ENCODE measurements around the gene QSOX2.

QSOX2 gene

DNA sequence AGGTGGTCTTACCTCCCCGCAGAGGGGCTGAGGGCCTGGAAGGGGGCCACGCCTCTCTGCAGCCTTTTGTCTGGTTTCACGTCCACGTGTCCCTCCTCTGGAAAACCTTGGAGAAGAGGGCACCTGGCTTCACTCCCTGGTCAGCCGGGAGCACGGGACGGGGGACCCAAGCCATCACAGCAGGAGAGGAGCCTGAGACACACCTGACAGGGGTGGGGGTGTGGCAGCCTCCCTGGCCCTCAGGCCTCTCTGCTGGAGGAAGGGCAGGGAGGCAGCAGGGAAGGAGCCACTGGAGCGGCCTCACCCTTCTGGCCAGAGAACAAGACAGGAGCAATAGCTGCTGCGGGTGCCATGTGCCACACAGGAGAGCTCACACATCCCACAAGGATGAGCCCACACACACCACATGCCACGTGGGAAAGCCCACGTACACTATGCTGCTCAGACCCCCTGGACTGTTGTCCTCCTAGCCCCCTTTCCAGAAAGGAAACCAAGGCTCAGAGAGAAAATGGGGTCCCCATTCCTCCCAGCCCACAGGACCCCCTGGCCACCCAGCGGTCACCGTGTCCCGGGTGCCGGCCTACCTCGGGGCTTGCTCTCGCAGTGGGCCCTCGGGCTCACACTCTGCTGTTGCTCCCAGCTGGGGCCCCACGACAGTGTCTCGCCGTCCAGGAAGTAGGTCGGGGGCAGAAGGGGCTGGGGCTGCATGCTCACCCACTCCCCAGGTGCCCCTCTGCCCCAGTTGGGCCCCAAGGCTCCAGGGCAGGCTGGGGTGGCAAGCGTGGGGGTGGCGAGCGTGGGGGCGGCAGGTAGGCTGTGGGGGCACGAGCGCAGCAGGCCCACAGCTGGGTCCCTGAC is 40.1 kb upstream of the QSOX2 start:
- TF ChIP-seq, protein P1, sequence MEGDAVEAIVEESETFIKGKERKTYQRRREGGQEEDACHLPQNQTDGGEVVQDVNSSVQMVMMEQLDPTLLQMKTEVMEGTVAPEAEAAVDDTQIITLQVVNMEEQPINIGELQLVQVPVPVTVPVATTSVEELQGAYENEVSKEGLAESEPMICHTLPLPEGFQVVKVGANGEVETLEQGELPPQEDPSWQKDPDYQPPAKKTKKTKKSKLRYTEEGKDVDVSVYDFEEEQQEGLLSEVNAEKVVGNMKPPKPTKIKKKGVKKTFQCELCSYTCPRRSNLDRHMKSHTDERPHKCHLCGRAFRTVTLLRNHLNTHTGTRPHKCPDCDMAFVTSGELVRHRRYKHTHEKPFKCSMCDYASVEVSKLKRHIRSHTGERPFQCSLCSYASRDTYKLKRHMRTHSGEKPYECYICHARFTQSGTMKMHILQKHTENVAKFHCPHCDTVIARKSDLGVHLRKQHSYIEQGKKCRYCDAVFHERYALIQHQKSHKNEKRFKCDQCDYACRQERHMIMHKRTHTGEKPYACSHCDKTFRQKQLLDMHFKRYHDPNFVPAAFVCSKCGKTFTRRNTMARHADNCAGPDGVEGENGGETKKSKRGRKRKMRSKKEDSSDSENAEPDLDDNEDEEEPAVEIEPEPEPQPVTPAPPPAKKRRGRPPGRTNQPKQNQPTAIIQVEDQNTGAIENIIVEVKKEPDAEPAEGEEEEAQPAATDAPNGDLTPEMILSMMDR (IDR thresholded peaks at IDR 0.05; ENCODE audit: extremely low read depth, insufficient read depth, missing control alignments): no peak
- no peak for DNase-seq (ENCODE audit: low spot score)
- in situ Hi-C loops (cut with MboI; ENCODE audit: low pct_unique_long_range_greater_than_20kb, low sequenced_read_pairs, unreplicated experiment): no loop called here

DNA sequence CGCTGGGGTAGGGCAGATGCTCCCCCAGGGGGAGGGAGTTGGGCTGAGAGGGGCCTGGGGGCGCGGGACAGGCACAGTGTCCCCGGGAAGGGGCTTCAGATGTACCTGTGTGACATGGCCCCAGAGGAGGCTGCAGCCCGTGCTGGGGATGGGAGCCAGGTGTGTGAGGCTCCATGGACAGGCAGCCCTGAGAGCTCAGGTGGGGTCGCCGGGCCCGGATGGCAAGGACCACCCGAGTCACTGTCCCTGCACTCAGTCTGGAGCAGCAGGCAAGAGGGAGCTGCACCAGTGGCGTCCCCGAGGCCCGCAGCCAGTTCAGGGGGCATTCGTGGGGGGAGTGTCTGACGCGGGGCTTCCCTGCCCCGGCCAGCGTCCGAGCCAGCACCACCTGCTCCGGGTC is 39.3 kb upstream of the QSOX2 start:
- TF ChIP-seq, protein P1 (IDR thresholded peaks at IDR 0.05; ENCODE audit: extremely low read depth, insufficient read depth, missing control alignments): no peak
- DNase-seq (ENCODE audit: low spot score): no peak
- in situ Hi-C loops (cut with MboI; ENCODE audit: low pct_unique_long_range_greater_than_20kb, low sequenced_read_pairs, unreplicated experiment): no loop called here

DNA sequence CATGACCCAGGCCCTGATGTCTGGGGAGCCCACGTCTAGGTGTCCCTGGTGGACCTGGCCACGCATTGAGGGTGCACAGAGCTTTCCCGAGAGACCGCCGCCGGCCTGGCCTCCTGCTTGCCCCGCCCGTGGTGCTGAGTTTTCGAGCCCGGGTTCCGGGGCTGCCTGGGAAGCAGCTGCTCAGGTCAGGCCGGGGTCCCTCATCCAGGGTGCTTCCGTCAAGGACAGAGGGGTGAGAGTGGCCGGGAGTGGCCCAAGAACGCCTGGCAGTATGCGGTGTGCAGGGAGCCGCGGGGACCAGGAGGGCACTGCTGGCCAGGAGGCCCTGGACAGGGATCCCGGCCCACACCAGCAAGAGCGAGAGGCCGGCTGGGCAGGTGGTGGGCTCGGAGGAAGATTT is 38.7 kb upstream of the QSOX2 start:
- TF ChIP-seq, protein P1 (IDR thresholded peaks at IDR 0.05; ENCODE audit: extremely low read depth, insufficient read depth, missing control alignments): no peak
- in situ Hi-C loops (cut with MboI; ENCODE audit: low pct_unique_long_range_greater_than_20kb, low sequenced_read_pairs, unreplicated experiment): no loop called here

DNA sequence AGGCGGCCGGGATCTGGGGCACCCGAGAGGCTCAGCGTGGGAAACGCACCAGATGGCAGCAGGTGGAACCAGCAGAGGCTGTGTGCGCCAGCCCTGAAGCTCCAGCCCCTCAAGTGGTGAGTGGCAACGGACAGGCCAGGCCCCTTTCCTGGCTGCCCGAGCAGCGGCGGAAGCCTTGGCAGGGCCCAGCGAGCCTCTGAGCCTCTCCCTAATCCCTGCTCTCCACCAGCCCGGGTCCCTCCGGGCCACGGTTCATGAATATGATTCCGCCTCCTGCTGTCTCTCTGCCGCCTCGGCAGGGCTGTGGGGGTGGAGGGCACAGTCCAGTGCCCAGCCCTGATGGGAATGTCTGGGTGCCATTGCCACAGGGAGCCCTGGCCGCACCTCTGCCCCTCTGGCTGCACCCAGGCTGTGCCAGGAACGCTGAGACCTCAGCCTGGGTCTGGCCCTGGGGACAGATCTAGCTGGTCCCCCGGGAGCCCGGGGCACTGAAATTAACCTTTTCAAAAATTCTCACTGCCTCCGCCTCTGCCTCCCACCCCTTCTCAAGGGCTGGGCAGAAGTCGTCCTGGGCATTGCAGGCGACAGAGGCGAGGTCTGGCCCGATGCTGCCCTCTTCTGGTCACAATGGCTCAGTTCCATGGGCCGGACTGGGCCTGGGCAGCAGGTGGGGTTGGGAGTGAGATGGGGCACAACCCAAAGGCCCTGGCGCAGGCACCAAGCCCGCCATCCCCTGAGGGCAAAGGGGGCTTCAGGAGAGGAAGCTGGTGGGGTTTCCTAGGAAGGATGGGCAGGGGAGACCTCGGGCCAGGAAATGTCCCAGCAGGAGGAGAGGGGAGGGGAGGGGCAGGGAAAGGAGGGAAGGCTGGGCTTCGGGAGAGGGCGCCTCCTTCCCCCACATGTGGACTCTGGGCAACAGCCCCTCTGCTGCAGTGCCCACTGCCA is 38.0 kb upstream of the QSOX2 start:
- in situ Hi-C loops (cut with MboI; ENCODE audit: low pct_unique_long_range_greater_than_20kb, low sequenced_read_pairs, unreplicated experiment): no loop called here
- TF ChIP-seq, protein P1 (IDR thresholded peaks at IDR 0.05; ENCODE audit: extremely low read depth, insufficient read depth, missing control alignments): peak; percentile 96
- DNase-seq (ENCODE audit: low spot score): peak; percentile 94

More for the DNA sequence above, 38.7 kb upstream of the QSOX2 start:
- DNase-seq (ENCODE audit: low spot score): no peak

DNA sequence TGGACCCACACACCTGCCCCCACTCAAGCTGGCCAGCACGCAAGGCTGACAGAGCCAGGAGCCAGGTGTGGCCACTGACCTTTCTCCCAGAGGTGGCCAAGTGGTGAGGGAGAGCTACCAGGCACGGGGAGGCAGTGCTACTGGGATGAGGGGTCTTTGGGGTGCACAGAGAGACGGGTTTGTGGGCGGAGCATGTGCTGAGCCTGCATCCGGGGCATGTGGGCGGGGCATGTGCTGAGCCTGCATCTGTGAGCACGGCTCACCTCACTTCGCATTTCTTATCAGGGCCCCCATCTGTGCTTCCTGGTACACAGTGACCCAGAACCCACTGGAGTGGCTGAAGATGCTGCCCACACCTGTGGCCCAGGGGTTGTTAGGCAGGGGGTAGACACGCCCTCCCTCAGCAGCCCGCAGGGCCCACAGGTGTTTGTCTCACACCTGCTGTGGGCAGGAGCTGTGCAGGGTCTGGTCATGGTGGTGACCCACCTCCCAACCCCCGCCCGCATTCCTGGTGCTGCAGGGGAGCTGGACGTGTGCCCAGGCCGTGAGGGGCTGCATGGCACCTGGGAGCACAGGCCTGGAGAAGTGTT is 36.8 kb upstream of the QSOX2 start:
- TF ChIP-seq, protein P1 (IDR thresholded peaks at IDR 0.05; ENCODE audit: extremely low read depth, insufficient read depth, missing control alignments): no peak
- no peak for DNase-seq (ENCODE audit: low spot score)
- in situ Hi-C loops (cut with MboI; ENCODE audit: low pct_unique_long_range_greater_than_20kb, low sequenced_read_pairs, unreplicated experiment): no loop called here

Measured in GM13977 (cell line).